Keratinocyte (primary cell): ENCODE measurements around the gene KRT9. TPM values are rescaled to one million over a fixed set of nuclear protein-coding genes. Genes with fewer than 3 reads are reported as not detected.

Experiments
- DNase-seq: peaks from one replicate; pipeline ENCODE4 v3.0.0-alpha.2; 2011; ENCODE audit warnings: low read depth, missing footprints, low spot score
- FAIRE-seq: peaks from 2 replicates; lab custom pipeline; 2011; peaks lifted over from hg19 to GRCh38; lab: Jason Lieb, UNC
- H2AFZ ChIP-seq: 2 replicates; pipeline ENCODE4 v1.6.0; 2012; ENCODE audit warnings: low read length, control low read depth, inconsistent platforms; ENCODE audit not compliant: control insufficient read depth
- H3K27ac ChIP-seq: 2 replicates; pipeline ENCODE4 v1.5.1; 2011; ENCODE audit warnings: low read length; ENCODE audit not compliant: control insufficient read depth, insufficient read depth
- H3K27me3 ChIP-seq: 3 replicates; pipeline ENCODE4 v1.6.0; 2011; ENCODE audit warnings: low read length; ENCODE audit not compliant: control insufficient read depth, insufficient read depth; ENCODE audit errors: extremely low read depth
- H3K36me3 ChIP-seq, 2 experiments: 2 replicates in 1 of 2; 3 replicates in 1 of 2; pipeline ENCODE4 v1.5.1; 2011; ENCODE audit warnings: low read length in 2 of 2, mild to moderate bottlenecking in 1 of 2; ENCODE audit not compliant: control insufficient read depth in 2 of 2, insufficient read depth in 2 of 2; ENCODE audit errors: extremely low read depth in 1 of 2
- H3K4me1 ChIP-seq: 3 replicates; pipeline ENCODE4 v1.5.1; 2011; ENCODE audit warnings: low read length; ENCODE audit not compliant: control insufficient read depth, insufficient read depth; ENCODE audit errors: extremely low read depth
- H3K4me2 ChIP-seq: 3 replicates; pipeline ENCODE4 v1.6.0; 2011; ENCODE audit warnings: low read depth, low read length; ENCODE audit not compliant: control insufficient read depth, insufficient read depth; ENCODE audit errors: extremely low read depth
- H3K4me3 ChIP-seq, 3 experiments: fragments of 200-600 bp in 1 of 3; sonication (generic) in 1 of 3; 2 replicates in 2 of 3; 3 replicates in 1 of 3; pipeline ENCODE4 v1.5.1; 2011 to 2016; ENCODE audit warnings: low read length in 3 of 3, mild to moderate bottlenecking in 3 of 3, control low read depth in 2 of 3, inconsistent platforms in 1 of 3, low read depth in 1 of 3, mixed read lengths in 1 of 3, mixed run types in 1 of 3, moderate library complexity in 1 of 3; ENCODE audit not compliant: control insufficient read depth in 2 of 3, insufficient read depth in 2 of 3; ENCODE audit errors: extremely low read depth in 1 of 3
- H3K79me2 ChIP-seq: 2 replicates; pipeline ENCODE4 v1.6.0; 2012; ENCODE audit warnings: low read length; ENCODE audit not compliant: control insufficient read depth, insufficient read depth
- H3K9ac ChIP-seq: 3 replicates; pipeline ENCODE4 v1.6.0; 2011; ENCODE audit warnings: low read length; ENCODE audit not compliant: control insufficient read depth, insufficient read depth; ENCODE audit errors: extremely low read depth
- H3K9me1 ChIP-seq: 3 replicates; pipeline ENCODE4 v1.6.0; 2011; ENCODE audit warnings: low read length; ENCODE audit not compliant: control insufficient read depth, insufficient read depth; ENCODE audit errors: extremely low read depth
- H3K9me3 ChIP-seq: 2 replicates; pipeline ENCODE4 v1.5.1; 2012; ENCODE audit warnings: low read depth, low read length; ENCODE audit not compliant: control insufficient read depth
- H4K20me1 ChIP-seq: 3 replicates; pipeline ENCODE4 v1.6.0; 2011; ENCODE audit warnings: low read length; ENCODE audit not compliant: control insufficient read depth, insufficient read depth; ENCODE audit errors: extremely low read depth
- EZH2 ChIP-seq: IDR thresholded peaks from one replicate; pipeline ENCODE4 v1.6.1; 2012; ENCODE audit warnings: inconsistent platforms, mild to moderate bottlenecking, low read length, moderate library complexity
- dilution Hi-C: fragments of 300-500 bp; cut with MboI; formaldehyde crosslinking; loops from one replicate; pipeline ENCODE4 v1.7.0; 2020; ENCODE audit warnings: low sequenced_read_pairs; ENCODE audit not compliant: extremely low pct_ligation_motif_present
- polyA plus RNA-seq, 5 experiments: library from polyadenylated mRNA; depleted of rRNA in 3 of 5; stranded (reverse) in 3 of 5; stranded (forward) in 1 of 5; unstranded in 1 of 5; fragments of >200 nt; gene quantifications; 1 replicate in 1 of 5; 2 replicates in 3 of 5; 3 replicates in 1 of 5; pipeline versions ENCODE4 v1.2.1 to v1.2.3, GENCODE V29; 2011 to 2012; ENCODE audit warnings: missing spikeins in 2 of 5, low read depth in 1 of 5, low replicate concordance in 1 of 5
- TF ChIP-seq, protein P1 (sequence below), 3 experiments: IDR thresholded peaks in 1 of 3; conservative IDR thresholded peaks in 1 of 3; optimal IDR thresholded peaks in 1 of 3; 2 replicates in 2 of 3; 3 replicates in 1 of 3; pipeline versions ENCODE3 to v1.5.1; 2011; ENCODE audit warnings: low read length in 3 of 3, mild to moderate bottlenecking in 3 of 3, moderate library complexity in 2 of 3, control low read depth in 1 of 3, inconsistent platforms in 1 of 3; ENCODE audit not compliant: insufficient read depth in 2 of 3; ENCODE audit errors: extremely low read depth in 1 of 3

The KRT9 gene
- polyA plus RNA-seq, 1 donor (not counting 4 experiments of a cell fraction or from before 2014, with no cell fraction given) = 1.6 TPM

- dilution Hi-C loops = no loop called here
- no peak overlapping the region for H3K4me3 ChIP-seq
- no peak overlapping the region for H3K9ac ChIP-seq
- H3K9me3 ChIP-seq = no peaks in the 10 kb centered on the region
- FAIRE-seq (no peak), DNase-seq (no peak)
- no peaks in the 10 kb centered on the region for H3K9me1 ChIP-seq
- no peak for TF ChIP-seq EZH2
- no peak overlapping the region for H3K27ac ChIP-seq
- no peaks in the 10 kb centered on the region for H3K36me3 ChIP-seq
- H3K4me1 ChIP-seq = peaks cover 5% of the 10 kb centered on the region
- no peaks in the 10 kb centered on the region for H3K27me3 ChIP-seq
- H3K79me2 ChIP-seq = no peaks in the 10 kb centered on the region
- H3K4me2 ChIP-seq = no peak overlapping the region
- no peak overlapping the region for H2AFZ ChIP-seq
- H4K20me1 ChIP-seq = no peaks in the 10 kb centered on the region
Measured at GRCh38 chr17:41563607-41564170, 8.2 kb downstream of the KRT9 start.

GRCh38 chr17:41561554-41561953 is 10.3 kb downstream of the KRT9 start:
- Histone ChIP-seq H3K9ac (no peak overlapping the region), H3K27ac (no peak overlapping the region), H3K4me1 (peaks cover 5% of the 10 kb centered on the region), H3K27me3 (no peaks in the 10 kb centered on the region), H3K9me3 (no peaks in the 10 kb centered on the region), H4K20me1 (no peaks in the 10 kb centered on the region), H3K9me1 (no peaks in the 10 kb centered on the region), H3K4me3 (no peak overlapping the region), H3K36me3 (no peaks in the 10 kb centered on the region), H3K79me2 (no peaks in the 10 kb centered on the region), H2AFZ (no peak overlapping the region), H3K4me2 (no peak overlapping the region)
- FAIRE-seq = no peak
- DNase-seq = no peak
- dilution Hi-C loops = no loop called here
- TF ChIP-seq, protein P1, sequence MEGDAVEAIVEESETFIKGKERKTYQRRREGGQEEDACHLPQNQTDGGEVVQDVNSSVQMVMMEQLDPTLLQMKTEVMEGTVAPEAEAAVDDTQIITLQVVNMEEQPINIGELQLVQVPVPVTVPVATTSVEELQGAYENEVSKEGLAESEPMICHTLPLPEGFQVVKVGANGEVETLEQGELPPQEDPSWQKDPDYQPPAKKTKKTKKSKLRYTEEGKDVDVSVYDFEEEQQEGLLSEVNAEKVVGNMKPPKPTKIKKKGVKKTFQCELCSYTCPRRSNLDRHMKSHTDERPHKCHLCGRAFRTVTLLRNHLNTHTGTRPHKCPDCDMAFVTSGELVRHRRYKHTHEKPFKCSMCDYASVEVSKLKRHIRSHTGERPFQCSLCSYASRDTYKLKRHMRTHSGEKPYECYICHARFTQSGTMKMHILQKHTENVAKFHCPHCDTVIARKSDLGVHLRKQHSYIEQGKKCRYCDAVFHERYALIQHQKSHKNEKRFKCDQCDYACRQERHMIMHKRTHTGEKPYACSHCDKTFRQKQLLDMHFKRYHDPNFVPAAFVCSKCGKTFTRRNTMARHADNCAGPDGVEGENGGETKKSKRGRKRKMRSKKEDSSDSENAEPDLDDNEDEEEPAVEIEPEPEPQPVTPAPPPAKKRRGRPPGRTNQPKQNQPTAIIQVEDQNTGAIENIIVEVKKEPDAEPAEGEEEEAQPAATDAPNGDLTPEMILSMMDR (optimal IDR thresholded peaks at IDR 0.05 in 1 of 3, IDR thresholded peaks at IDR 0.05 in 1 of 3, conservative IDR thresholded peaks at IDR 0.05 in 1 of 3; ENCODE audit: extremely low read depth in 1 of 3, insufficient read depth in 2 of 3, low read length in 3 of 3) = no peak
- no peak for TF ChIP-seq EZH2

GRCh38 chr17:41559548-41559947 is 12.3 kb downstream of the KRT9 start:
- DNase-seq (no peak), FAIRE-seq (no peak)
- Histone ChIP-seq H3K27me3 (no peaks in the 10 kb centered on the region), H3K4me2 (no peak overlapping the region), H3K9ac (no peak overlapping the region), H3K36me3 (no peaks in the 10 kb centered on the region), H3K4me1 (peaks cover 12% of the 10 kb centered on the region), H3K4me3 (no peak overlapping the region), H3K27ac (no peak overlapping the region), H2AFZ (no peak overlapping the region), H3K9me1 (no peaks in the 10 kb centered on the region), H3K9me3 (no peaks in the 10 kb centered on the region), H3K79me2 (no peaks in the 10 kb centered on the region), H4K20me1 (no peaks in the 10 kb centered on the region)
- dilution Hi-C loops = no loop called here
- no peak for TF ChIP-seq EZH2
- TF ChIP-seq, protein P1 (optimal IDR thresholded peaks at IDR 0.05 in 1 of 3, IDR thresholded peaks at IDR 0.05 in 1 of 3, conservative IDR thresholded peaks at IDR 0.05 in 1 of 3; ENCODE audit: extremely low read depth in 1 of 3, insufficient read depth in 2 of 3, low read length in 3 of 3) = no peak
